Skeletal muscle satellite cell (primary cell): Measurements from ENCODE around the gene FAM131C.
"Not testable (repeated sequence)": the region's sequence is repeated elsewhere in the genome, so short reads cannot be mapped to it uniquely, and the experiment has no call there.

Experiments
- H3K27me3 ChIP-seq: 2 replicates; pipeline ENCODE4 v1.7.0; 2013; ENCODE audit warnings: low read length; ENCODE audit not compliant: control insufficient read depth, insufficient read depth
- H3K36me3 ChIP-seq: 2 replicates; pipeline ENCODE4 v1.7.0; 2013; ENCODE audit warnings: mild to moderate bottlenecking, control low read depth, low read length; ENCODE audit not compliant: insufficient read depth
- H3K4me1 ChIP-seq: 2 replicates; pipeline ENCODE4 v1.7.0; 2013; ENCODE audit warnings: low read length; ENCODE audit not compliant: control insufficient read depth, insufficient read depth
- H3K4me2 ChIP-seq: 2 replicates; pipeline ENCODE4 v1.7.0; 2013; ENCODE audit warnings: mild to moderate bottlenecking, low read length
- H3K4me3 ChIP-seq: 2 replicates; pipeline ENCODE4 v1.7.0; 2013; ENCODE audit warnings: low read length
- H3K9ac ChIP-seq: 2 replicates; pipeline ENCODE4 v1.7.0; 2013; ENCODE audit warnings: mild to moderate bottlenecking, low read depth, low read length, moderate library complexity
- H3K9me3 ChIP-seq: replicated peaks from 2 replicates; pipeline ENCODE4 v1.7.0; 2013; ENCODE audit warnings: mild to moderate bottlenecking, control low read depth, low read length

FAM131C gene

DNA sequence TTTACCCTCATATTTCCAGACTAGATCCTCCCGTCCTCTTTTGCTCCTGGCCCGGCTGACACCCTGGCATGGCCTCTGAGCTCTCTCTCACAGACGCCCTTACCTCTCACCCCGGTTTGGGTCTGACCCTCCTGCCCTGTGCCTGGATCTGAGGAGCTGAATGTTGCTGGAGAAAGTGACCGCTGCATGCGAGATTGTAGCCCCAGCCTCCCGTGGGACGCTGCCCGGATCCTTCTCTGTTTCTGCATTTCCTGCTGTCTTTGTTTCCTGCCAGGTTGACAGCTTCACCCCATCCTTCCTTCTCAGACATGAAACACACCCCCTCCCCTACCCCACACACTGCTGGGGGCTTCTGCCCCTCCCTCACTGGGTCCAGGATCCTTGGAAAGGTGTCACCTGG, 9.5 kb downstream of the FAM131C start:
- Histone ChIP-seq H3K4me3 (no peak overlapping the region), H3K27me3 (peaks cover 15% of the 10 kb centered on the region), H3K36me3 (no peaks in the 10 kb centered on the region), H3K4me2 (no peak overlapping the region), H3K4me1 (peaks cover 20% of the 10 kb centered on the region), H3K9me3 (no peaks in the 10 kb centered on the region), H3K9ac (no peak overlapping the region)

DNA sequence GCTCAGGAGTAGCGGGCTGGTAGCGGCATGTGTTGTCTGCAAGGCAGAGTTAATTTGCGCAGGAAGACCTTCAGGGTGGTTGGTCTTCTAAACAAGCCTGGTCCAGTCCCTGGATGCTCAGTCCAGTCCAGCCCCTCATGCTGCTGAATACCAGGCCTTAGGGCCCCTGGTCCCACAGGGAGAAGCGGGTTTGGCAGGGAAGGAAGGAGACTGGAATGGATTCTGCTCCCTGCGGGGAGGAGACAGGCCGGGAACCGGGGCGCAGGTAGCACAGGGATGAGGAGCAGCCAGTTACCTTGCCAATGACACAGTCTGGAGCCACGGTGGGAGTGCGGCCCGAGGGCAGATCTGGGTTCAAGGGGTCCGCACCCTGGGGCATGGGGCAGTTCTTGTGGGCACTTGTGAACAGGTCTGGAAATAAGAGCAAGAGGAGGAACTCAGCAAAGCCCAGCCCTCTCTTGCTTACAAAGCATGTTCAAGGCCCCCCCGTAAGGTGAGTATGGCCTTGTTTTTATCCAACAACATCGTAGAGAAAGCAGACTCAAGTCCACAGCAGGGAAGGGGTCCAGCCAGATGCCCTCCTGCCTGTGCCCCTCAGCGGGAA, 10.1 kb downstream of the FAM131C start:
- no peak overlapping the region for H3K9ac ChIP-seq
- peaks cover 14% of the 10 kb centered on the region for H3K4me1 ChIP-seq
- peaks cover 15% of the 10 kb centered on the region for H3K27me3 ChIP-seq
- H3K9me3 ChIP-seq, result no peaks in the 10 kb centered on the region
- H3K36me3 ChIP-seq, result no peaks in the 10 kb centered on the region
- no peak overlapping the region for H3K4me3 ChIP-seq
- no peak overlapping the region for H3K4me2 ChIP-seq

DNA sequence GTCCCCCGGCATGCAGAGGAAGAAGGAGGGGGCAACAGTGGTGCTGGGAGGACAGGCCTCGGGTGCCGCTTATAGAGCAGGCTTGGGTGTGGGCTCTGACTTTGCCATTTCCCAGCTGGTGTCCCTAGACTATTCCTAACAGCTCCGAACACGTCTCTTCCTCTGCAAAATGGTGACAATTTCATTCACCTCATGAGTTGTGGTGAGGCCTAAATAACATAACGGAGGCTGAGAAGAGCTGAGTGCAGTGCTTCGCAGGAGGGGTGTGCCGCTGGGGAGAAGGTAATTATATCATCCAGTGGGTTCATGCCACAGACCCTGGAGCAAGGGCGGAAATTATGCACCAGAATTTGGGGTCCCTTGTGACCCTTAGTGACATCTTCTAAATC, 10.8 kb downstream of the FAM131C start:
- peaks cover 15% of the 10 kb centered on the region for H3K27me3 ChIP-seq
- not testable (repeated sequence) for H3K9me3 ChIP-seq, H3K36me3 ChIP-seq, H3K4me1 ChIP-seq, H3K4me3 ChIP-seq, H3K9ac ChIP-seq, H3K4me2 ChIP-seq

DNA sequence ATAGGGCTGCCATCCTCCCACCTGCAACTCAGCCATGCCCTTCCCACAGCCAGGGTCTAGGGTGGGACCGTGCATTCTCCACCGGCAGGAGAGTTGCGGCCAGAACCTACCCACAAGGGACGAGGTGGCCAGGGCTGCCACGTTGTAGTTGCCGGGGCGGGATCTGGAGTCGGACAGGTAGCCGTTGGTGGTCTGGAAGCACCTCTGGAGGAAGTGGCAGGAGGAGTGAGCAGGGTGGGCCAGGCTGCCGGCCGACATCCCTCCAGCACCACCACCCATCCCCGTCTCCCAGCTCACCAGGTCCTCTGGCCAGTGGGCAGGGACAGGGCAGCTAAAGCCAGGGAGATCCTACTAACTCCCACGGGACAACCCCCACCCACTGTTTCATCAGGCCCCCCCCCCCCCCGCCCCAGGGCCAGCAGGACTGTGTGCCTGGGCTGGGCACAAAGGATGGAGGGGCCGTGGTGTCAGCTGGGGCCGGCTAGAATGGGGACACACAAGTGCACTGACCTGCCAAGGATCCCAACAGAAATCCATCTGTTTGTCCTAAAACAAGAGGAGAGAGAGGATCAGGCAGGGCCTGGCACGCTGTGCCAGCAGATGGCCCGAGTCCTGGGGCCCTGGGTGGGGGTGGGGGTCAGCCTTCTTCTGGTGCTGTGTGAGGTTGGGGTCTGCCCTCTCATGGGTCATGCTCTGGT, 11.3 kb downstream of the FAM131C start:
- H3K27me3 ChIP-seq, result peaks cover 19% of the 10 kb centered on the region
- H3K9me3 ChIP-seq, H3K36me3 ChIP-seq, H3K9ac ChIP-seq, H3K4me3 ChIP-seq, H3K4me1 ChIP-seq, H3K4me2 ChIP-seq: not testable (repeated sequence)

DNA sequence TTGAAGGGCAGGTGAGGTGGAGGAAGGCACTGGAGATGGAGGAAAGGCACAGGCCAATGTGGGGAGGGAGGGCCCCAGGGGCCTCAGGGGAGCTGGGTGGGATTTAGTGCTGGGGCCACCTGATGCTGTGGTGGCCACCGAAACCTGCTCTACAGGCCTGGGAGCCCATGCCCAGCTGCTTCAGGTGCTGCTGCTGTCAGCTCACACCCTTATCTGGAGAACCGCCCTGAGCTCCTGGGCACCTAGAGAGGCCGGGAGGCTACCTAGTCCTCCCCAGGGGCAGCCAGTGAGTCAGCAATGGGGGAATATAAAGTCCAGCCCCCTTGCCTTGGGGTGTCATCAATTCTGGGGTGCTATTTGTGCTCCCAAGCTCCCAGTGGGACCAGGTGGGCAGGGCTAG, 12.2 kb downstream of the FAM131C start:
- no peak overlapping the region for H3K4me3 ChIP-seq
- H3K4me1 ChIP-seq, result no peaks in the 10 kb centered on the region
- H3K9ac ChIP-seq, result no peak overlapping the region
- no peaks in the 10 kb centered on the region for H3K9me3 ChIP-seq
- H3K4me2 ChIP-seq, result no peak overlapping the region
- H3K27me3 ChIP-seq, result peaks cover 19% of the 10 kb centered on the region
- no peaks in the 10 kb centered on the region for H3K36me3 ChIP-seq

DNA sequence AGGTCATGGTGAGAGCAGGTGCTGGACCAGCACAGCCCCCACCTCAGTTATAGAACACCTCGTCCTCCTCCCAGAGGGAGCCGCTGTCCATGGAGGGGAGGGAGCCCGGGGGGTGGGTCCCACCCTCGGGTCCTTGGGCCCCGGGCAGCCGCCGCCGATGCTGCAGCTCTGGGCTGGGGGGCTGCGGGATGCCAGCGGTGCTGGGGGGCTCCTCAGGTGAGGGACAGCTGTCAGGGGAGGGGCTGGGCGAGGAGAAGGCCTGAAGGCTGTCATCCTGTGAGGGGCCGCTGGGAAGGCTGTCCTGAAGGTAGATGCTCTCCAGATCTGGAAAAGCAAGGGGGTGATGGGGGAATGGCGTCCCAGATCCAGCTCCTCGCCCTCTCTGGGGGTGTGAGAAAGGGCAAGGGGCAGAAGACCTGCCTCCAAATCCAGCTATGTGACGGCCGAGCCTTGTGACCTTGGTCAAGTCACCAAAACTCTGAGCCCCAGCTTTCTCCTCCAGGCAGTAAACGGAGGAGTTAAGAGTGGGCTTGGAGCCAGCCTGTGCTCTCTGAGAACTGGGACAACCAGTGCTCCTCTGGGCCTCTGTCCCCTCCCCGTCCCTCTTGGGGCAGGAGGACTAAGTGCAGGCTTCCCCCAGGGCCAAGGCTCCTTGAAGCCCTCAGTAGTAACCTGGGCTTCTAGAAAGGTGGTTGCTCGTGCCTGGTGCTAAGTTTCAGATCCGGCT, 14.9 kb downstream of the FAM131C start:
- H3K9me3 ChIP-seq, H3K27me3 ChIP-seq, H3K36me3 ChIP-seq, H3K9ac ChIP-seq, H3K4me1 ChIP-seq, H3K4me2 ChIP-seq, H3K4me3 ChIP-seq: not testable (repeated sequence)

DNA sequence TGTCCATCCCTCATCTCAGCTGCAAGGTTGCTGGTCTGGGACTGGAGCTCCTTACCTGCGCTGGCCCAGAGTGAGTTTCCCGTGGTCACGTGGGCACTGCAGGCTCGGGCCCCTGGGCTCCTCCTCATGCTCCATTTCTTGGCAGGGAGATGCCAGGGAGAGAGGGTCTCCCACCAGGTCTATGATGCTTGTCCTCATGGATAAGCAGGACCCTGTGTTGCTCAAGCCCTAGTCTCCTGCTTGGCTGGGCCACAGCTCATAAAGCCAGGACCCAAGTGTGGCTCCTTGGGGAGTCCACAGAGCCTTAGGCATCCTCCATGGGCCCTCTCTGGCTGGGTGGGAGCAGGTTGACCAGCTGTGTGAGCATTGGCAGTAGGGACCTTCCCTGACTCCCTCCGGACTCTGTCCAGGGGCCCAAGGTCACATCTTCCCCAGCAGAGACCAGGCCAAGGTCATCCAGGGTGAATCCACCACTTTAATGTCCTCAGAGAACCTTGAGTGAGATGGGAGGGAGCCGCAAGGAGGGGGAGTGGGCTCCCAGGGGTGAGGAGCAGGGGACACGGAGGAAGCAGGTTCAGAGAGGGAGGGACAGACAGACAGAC, 16.0 kb downstream of the FAM131C start:
- H3K4me1 ChIP-seq, H3K27me3 ChIP-seq, H3K36me3 ChIP-seq, H3K9ac ChIP-seq, H3K9me3 ChIP-seq, H3K4me2 ChIP-seq, H3K4me3 ChIP-seq: not testable (repeated sequence)

DNA sequence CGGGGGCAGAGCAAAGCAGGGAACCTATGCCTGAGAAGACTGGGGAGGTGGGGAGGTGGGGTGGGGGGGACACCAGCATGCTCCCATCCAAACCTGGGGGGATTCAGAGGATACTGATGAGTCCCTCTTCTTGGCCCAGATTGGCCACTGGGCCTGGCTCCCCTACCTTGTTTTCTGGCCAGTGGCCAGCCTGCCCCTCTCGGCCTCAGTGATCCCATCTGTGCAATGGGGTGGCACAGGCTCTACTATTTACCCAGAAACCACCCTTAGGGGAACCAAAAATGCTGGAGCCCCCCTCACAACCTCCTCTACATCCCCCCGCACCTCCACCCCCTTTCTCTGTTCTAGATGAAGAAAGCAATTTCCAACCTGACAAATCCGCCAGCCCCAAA, 16.9 kb downstream of the FAM131C start:
- not testable (repeated sequence) for H3K4me1 ChIP-seq, H3K36me3 ChIP-seq, H3K9ac ChIP-seq, H3K27me3 ChIP-seq, H3K4me3 ChIP-seq, H3K9me3 ChIP-seq, H3K4me2 ChIP-seq

DNA sequence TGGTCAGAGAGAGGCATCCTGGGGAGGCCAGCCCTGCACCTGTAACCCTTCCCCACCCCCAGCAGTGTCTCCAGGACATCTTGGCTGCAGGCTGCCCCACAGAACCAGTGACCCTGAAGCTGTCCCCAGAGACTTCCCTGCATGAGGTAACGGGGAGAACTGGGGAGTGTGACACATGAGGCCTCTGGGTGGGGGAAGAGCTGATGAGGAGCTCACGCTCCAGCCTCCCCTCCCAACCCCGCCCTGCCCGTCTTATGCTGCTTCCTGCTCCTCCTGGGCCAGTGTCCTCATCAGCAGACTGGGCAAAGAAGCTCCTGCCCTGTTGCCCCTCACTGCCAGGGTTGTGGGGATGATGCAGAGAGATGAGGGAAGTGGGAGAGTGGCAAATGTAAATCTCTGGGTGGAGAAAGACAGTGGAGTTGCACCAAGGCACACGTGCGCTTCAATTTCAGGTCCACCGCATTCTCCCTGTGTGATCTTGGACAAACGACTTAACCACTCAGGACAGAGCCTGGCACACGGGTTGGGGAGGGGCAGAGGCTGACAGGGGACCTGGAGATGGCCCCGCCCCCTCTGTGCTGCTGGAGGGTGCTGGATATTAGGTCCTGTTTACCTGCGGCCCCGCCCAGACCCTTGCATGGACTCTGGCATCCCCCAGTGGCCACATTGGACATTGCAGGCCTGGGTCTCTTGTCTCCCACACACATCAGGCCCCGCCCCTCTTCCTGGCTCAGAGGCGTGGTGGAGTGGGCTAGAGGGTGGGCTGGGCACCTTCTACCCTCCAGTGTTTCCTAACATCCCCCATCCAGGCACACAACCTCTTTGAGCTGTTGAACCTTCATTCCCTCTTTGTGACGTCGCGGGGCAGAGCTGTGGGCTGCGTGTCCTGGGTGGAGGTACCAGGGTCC, 17.6 kb downstream of the FAM131C start:
- no peaks in the 10 kb centered on the region for H3K9me3 ChIP-seq
- no peak overlapping the region for H3K4me2 ChIP-seq
- H3K36me3 ChIP-seq, result no peaks in the 10 kb centered on the region
- no peak overlapping the region for H3K9ac ChIP-seq
- H3K27me3 ChIP-seq, result peaks cover 8% of the 10 kb centered on the region
- H3K4me1 ChIP-seq, result no peaks in the 10 kb centered on the region
- H3K4me3 ChIP-seq, result no peak overlapping the region

DNA sequence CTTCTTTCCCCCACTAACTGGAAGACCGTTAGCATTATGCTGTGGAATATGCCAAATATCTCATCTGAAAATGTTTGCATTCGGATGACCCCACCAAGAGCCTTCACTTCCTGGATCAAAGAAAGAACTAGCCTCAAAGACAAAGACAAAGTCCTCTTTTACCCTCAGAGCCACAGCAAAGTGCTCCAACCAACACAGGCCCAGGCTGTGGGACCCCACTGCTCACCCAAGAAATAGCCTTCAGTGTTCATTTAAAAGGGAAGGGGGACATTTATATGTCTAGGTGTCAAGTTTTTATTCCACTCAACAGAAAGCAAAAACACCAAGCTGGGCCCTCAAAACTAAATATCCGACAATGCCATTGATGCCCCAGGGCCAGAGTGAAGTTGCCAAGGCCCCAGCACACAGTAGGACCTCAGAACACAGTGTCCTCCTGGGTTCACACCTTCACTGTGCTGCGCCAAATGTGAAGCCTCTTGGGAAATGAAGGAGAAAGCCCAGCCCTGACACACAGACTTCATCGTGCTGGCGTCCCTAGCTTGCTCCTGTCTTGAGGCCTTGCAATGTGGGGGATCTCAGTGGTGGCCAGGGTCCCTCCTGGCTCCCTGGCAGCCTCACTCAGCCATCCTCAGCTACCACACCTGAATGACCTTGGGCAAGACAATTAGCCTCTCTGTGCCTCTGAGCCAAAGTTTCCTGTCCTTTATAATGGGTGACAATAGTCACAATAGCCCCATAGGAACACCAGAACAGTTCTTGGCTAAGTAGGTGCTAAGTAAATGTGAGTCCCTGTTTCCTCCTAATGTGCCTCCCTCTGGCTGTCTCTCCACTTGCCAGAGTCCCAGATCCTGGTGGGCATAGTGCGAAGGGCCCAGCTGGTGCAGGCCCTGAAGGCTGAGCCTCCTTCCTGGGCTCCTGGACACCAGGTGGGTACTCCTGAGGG, 18.6 kb downstream of the FAM131C start:
- Histone ChIP-seq H3K9me3 (no peaks in the 10 kb centered on the region), H3K36me3 (no peaks in the 10 kb centered on the region), H3K9ac (no peak overlapping the region), H3K4me3 (no peak overlapping the region), H3K4me2 (no peak overlapping the region), H3K4me1 (no peaks in the 10 kb centered on the region), H3K27me3 (peaks cover 8% of the 10 kb centered on the region)
